ENCODE results near the gene NUP98. TPM values are rescaled to one million over a fixed set of nuclear protein-coding genes. Genes with fewer than 3 reads are reported as not detected.
"Not testable (repeated sequence)": the region's sequence is repeated elsewhere in the genome, so short reads cannot be mapped to it uniquely, and the experiment has no call there.

The NUP98 gene
- total RNA-seq, 6 experiments from 2014 or later: 29.7 to 69.0 (median 34.3) TPM

DNA sequence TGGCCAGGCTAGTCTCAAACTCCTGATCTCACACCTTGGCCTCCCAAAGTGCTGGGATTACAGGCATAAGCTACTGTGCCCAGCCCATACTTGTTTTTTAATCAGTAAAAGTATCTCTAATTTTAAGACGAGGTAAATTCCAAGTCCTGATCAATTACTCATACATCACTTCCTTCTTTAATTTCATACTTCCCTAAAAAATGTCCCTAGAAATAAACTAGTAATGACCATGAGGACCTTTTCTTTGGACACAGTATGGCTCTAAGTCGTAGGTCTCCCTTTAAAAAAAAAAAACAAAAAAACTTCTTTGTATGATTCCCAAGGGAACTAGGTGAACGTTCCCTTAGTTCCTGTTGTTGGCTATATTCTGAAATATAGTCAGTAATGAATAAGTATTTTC lies 29.8 kb downstream of the NUP98 start:
- no peak for ATAC-seq
- H3K36me3 ChIP-seq: peaks cover 4 to 96% (median 47%) of the 10 kb centered on the region in 4 donors
- H3K27me3 ChIP-seq: no peaks in the 10 kb centered on the region
- H3K4me3 ChIP-seq: no peak overlapping the region
- no peaks in the 10 kb centered on the region for H3K4me1 ChIP-seq
- H3K27ac ChIP-seq: no peak overlapping the region
- WGBS (ENCODE audit: insufficient coverage, low coverage, low lambda C conversion rate, missing lambda C conversion rate): 73% methylated on average over 3 of the region's 3 CpGs
- no peaks in the 10 kb centered on the region for H3K9me3 ChIP-seq
- DNase-seq: no peak
- TF ChIP-seq, protein P1, sequence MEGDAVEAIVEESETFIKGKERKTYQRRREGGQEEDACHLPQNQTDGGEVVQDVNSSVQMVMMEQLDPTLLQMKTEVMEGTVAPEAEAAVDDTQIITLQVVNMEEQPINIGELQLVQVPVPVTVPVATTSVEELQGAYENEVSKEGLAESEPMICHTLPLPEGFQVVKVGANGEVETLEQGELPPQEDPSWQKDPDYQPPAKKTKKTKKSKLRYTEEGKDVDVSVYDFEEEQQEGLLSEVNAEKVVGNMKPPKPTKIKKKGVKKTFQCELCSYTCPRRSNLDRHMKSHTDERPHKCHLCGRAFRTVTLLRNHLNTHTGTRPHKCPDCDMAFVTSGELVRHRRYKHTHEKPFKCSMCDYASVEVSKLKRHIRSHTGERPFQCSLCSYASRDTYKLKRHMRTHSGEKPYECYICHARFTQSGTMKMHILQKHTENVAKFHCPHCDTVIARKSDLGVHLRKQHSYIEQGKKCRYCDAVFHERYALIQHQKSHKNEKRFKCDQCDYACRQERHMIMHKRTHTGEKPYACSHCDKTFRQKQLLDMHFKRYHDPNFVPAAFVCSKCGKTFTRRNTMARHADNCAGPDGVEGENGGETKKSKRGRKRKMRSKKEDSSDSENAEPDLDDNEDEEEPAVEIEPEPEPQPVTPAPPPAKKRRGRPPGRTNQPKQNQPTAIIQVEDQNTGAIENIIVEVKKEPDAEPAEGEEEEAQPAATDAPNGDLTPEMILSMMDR (IDR thresholded peaks at IDR 0.05): no peak
- TF ChIP-seq POLR2A (IDR thresholded peaks at IDR 0.05): no peak
- intact Hi-C loops (cut with DNase I): no loop called here

DNA sequence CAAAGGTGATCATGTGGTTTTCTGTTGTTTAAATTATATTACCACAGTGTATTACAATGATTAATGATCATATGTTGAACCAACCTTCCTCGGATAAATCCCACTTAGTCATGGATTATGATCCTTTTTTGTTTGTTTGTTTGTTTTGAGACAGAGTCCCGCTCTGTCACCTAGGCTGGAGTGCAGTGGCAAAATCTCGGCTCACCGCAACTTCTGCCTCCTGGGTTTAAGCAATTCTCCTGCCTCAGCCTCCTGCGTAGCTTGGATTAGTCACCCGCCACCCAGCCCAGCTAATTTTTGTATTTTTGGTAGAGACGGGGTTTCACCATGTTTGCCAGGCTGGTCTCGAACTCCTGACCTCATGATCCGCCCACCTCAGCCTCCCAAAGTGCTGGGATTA lies 30.5 kb downstream of the NUP98 start:
- H3K27me3 ChIP-seq; DNase-seq; H3K4me1 ChIP-seq; H3K9me3 ChIP-seq; H3K4me3 ChIP-seq; intact Hi-C loops (cut with DNase I); ATAC-seq; H3K27ac ChIP-seq: not testable (repeated sequence)
- H3K36me3 ChIP-seq: peaks cover 4 to 97% (median 47%) of the 10 kb centered on the region in 4 donors
- WGBS (ENCODE audit: insufficient coverage, low coverage, low lambda C conversion rate, missing lambda C conversion rate): 84% methylated on average over 8 of the region's 9 CpGs

DNA sequence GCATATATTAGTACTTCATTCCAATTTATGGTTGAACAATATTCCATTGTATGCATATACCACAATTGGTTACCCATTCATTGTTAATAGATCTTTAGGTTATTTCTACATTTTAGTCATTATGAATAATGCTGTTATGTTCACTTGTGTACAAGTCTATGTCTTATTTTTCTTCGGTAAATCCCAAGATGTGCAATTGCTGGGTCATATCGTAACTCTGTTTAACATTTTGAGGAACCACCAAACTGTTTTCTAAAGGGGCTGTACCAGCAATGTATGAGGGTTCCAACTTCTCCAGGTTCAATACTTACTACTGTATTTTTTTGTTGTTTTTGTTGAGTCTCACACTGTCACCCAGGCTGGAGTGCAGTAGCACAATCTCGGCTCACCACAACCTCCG lies 33.1 kb downstream of the NUP98 start:
- no peaks in the 10 kb centered on the region for H3K27me3 ChIP-seq
- H3K4me3 ChIP-seq: no peak overlapping the region
- intact Hi-C loops (cut with DNase I): no loop called here
- TF ChIP-seq, protein P1 (IDR thresholded peaks at IDR 0.05): no peak
- no peak for TF ChIP-seq POLR2A (IDR thresholded peaks at IDR 0.05)
- no peaks in the 10 kb centered on the region for H3K4me1 ChIP-seq
- DNase-seq (no peak), ATAC-seq (no peak)
- WGBS (ENCODE audit: insufficient coverage, low coverage, low lambda C conversion rate, missing lambda C conversion rate): 97% methylated on average over 3 of the region's 4 CpGs
- no peak overlapping the region for H3K27ac ChIP-seq
- peaks cover 2 to 99% (median 54%) of the 10 kb centered on the region in 4 donors for H3K36me3 ChIP-seq
- no peaks in the 10 kb centered on the region for H3K9me3 ChIP-seq

DNA sequence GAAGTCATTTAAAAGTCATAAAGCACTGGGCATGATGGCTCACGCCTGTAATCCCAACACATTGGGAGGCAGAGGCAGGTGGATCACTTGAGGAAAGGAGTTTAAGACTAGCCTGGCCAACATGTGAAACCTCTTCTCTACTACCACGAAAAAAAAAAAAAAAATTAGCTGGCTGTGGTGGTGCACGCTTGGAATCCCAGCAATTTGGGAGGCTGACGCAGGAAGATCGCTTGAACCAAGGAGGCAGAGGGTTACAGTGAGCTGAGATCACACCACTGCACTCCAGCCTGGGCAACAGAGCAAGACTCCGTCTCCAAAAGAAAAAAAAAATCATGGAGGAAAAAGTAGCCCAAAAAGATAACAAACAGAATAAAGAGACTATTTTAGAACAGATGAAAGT lies 42.2 kb downstream of the NUP98 start:
- Histone ChIP-seq H3K36me3 (peaks cover 21 to 67% (median 29%) of the 10 kb centered on the region in 4 donors), H3K4me1 (peaks cover 0 to 8% (median 3%) of the 10 kb centered on the region in 4 donors), H3K27ac (no peak overlapping the region), H3K9me3 (no peaks in the 10 kb centered on the region), H3K27me3 (no peaks in the 10 kb centered on the region), H3K4me3 (no peak overlapping the region)
- ATAC-seq (no peak), DNase-seq (no peak)
- TF ChIP-seq, protein P1 (IDR thresholded peaks at IDR 0.05): no peak
- TF ChIP-seq POLR2A (IDR thresholded peaks at IDR 0.05): no peak
- WGBS (ENCODE audit: insufficient coverage, low coverage, low lambda C conversion rate, missing lambda C conversion rate): 93% methylated on average over 6 of the region's 6 CpGs
- intact Hi-C loops (cut with DNase I): no loop called here

DNA sequence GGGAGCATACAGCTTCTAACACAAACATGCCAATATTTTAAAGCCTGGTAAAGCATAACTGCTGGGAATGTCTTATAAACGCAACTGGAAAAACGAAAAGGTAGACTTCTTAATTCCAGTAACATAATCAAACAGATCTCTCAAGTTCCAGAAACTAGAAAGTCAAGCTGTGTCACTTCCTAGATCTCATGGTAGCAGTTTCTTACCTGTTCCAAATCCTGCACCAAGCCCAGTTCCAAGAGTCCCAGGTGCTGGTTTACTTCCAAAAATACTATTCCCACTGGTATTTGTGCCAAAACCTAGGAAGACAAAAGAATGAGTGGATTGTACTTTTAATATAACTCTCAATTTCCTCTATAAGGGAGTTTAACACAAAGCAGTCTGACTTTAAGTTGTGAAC lies 44.2 kb downstream of the NUP98 start:
- TF ChIP-seq, protein P1 (IDR thresholded peaks at IDR 0.05): no peak
- TF ChIP-seq POLR2A (IDR thresholded peaks at IDR 0.05): no peak

More for the DNA sequence above, 44.2 kb downstream of the NUP98 start:
- ATAC-seq (peak in 3 of 4 donors; percentile 30 to 59 (median 56)), DNase-seq (no peak)
- intact Hi-C loops (cut with DNase I): no loop called here
- WGBS (ENCODE audit: insufficient coverage, low coverage, low lambda C conversion rate, missing lambda C conversion rate): 61% methylated on average over 2 of the region's 2 CpGs
- peaks cover 14 to 63% (median 20%) of the 10 kb centered on the region in 4 donors for H3K36me3 ChIP-seq
- no peaks in the 10 kb centered on the region for H3K9me3 ChIP-seq
- peak overlapping the region in 2 of 3 donors; percentile 45 to 66 for H3K27ac ChIP-seq
- H3K27me3 ChIP-seq: no peaks in the 10 kb centered on the region
- peaks cover 0 to 8% (median 3%) of the 10 kb centered on the region in 4 donors for H3K4me1 ChIP-seq
- no peak overlapping the region for H3K4me3 ChIP-seq

All from right lobe of liver (tissue), 6 donors.